RWPE2 (cell line): Measurements from ENCODE around the gene C6orf58.

ENCODE experiments used
- ATAC-seq: fragments of 200-7000 bp; cut with Tn5 transposase; 3 replicates; pipeline ENCODE4 v1.9.1; 2021; ENCODE audit warnings: low read depth
- DNase-seq: peaks from one replicate; pipeline ENCODE4 v3.0.0-alpha.2; 2020; ENCODE audit warnings: low spot score
- H3K27ac ChIP-seq: fragments of 450-650 bp; 2 replicates; pipeline ENCODE4 v1.5.1; 2017; ENCODE audit warnings: mild to moderate bottlenecking; ENCODE audit not compliant: poor library complexity, severe bottlenecking
- H3K27me3 ChIP-seq: fragments of 250-450 bp; sonication (Bioruptor Pico); 2 replicates; pipeline ENCODE4 v1.5.1; 2021; ENCODE audit warnings: mild to moderate bottlenecking, moderate library complexity; ENCODE audit not compliant: insufficient read depth, poor library complexity, severe bottlenecking
- H3K36me3 ChIP-seq: fragments of 250-450 bp; sonication (Bioruptor Pico); 2 replicates; pipeline ENCODE4 v1.5.1; 2020; ENCODE audit warnings: low read depth, mild to moderate bottlenecking, moderate library complexity
- H3K4me1 ChIP-seq: fragments of 250-450 bp; sonication (Bioruptor Pico); 2 replicates; pipeline ENCODE4 v1.5.1; 2021; ENCODE audit warnings: mild to moderate bottlenecking, moderate library complexity; ENCODE audit not compliant: insufficient read depth, poor library complexity, severe bottlenecking
- H3K4me3 ChIP-seq: fragments of 250-450 bp; sonication (Bioruptor Pico); 2 replicates; pipeline ENCODE4 v1.5.1; 2021; ENCODE audit warnings: mild to moderate bottlenecking, moderate library complexity; ENCODE audit not compliant: severe bottlenecking
- H3K9me3 ChIP-seq: fragments of 250-450 bp; sonication (Bioruptor Pico); 2 replicates; pipeline ENCODE4 v1.5.1; 2021; ENCODE audit warnings: mild to moderate bottlenecking, moderate library complexity; ENCODE audit not compliant: severe bottlenecking
- CTCF ChIP-seq: fragments of 450-650 bp; IDR thresholded peaks from one replicate; pipeline ENCODE4 v1.5.1; 2017; ENCODE audit warnings: mild to moderate bottlenecking, moderate library complexity; ENCODE audit not compliant: poor library complexity, severe bottlenecking

C6orf58 gene

GRCh38 chr6:127635091-127635490, 58.1 kb downstream of the C6orf58 start:
- H3K27me3 ChIP-seq = peaks cover 12% of the 10 kb centered on the region
- H3K36me3 ChIP-seq = no peaks in the 10 kb centered on the region
- ATAC-seq = no peak
- no peak for DNase-seq
- H3K4me1 ChIP-seq = no peaks in the 10 kb centered on the region
- H3K9me3 ChIP-seq = no peaks in the 10 kb centered on the region
- no peak for TF ChIP-seq CTCF
- no peak overlapping the region for H3K4me3 ChIP-seq
- H3K27ac ChIP-seq = no peak overlapping the region

- no peak for TF ChIP-seq CTCF
- Histone ChIP-seq H3K4me3 (no peak overlapping the region), H3K27ac (no peak overlapping the region), H3K4me1 (no peaks in the 10 kb centered on the region), H3K9me3 (no peaks in the 10 kb centered on the region), H3K36me3 (no peaks in the 10 kb centered on the region), H3K27me3 (peaks cover 3% of the 10 kb centered on the region)
- ATAC-seq (no peak), DNase-seq (no peak)
Measured at GRCh38 chr6:127637830-127638409, 60.9 kb downstream of the C6orf58 start.
